GM12878 (cell line): ENCODE measurements around the gene TNFAIP8L1. TPM values are rescaled to one million over a fixed set of nuclear protein-coding genes. Genes with fewer than 3 reads are reported as not detected.
"Not testable (repeated sequence)": the region's sequence is repeated elsewhere in the genome, so short reads cannot be mapped to it uniquely, and the experiment has no call there.

Experiments used
- ATAC-seq: fragments of 200-7000 bp; cut with Tn5 transposase; 3 replicates; pipeline ENCODE4 v1.9.1; 2020; ENCODE audit warnings: mild to moderate bottlenecking, moderate library complexity
- BruUV-seq: library from RNA; stranded (reverse); fragments of 400-500 nt; replicated peaks from 2 replicates; lab custom pipeline; 2021; lab: Mats Ljungman, UMichigan
- CTCF ChIA-PET: fragments of 300-600 bp; sonication (Branson Sonifier 250); formaldehyde crosslinking; extraction: SDS; loops from one replicate; lab custom pipeline; 2021; ENCODE audit warnings: inconsistent platforms; lab: Yijun Ruan, JAX
- POLR2A ChIA-PET: fragments of 350-600 bp; formaldehyde crosslinking; extraction: SDS; loops from one replicate; lab custom pipeline; 2021; ENCODE audit warnings: inconsistent platforms; lab: Charles Lee
- RAD21 ChIA-PET: fragments of 300-600 bp; sonication (Branson Sonifier 250); formaldehyde crosslinking; loops from one replicate; lab custom pipeline; 2023; ENCODE audit warnings: antibody characterized with exemption; ENCODE audit not compliant: unreplicated experiment; lab: Charles Lee
- SMC1A ChIA-PET: fragments of 300-600 bp; sonication (Branson Sonifier 250); formaldehyde crosslinking; loops from one replicate; lab custom pipeline; 2023; ENCODE audit not compliant: unreplicated experiment, uncharacterized antibody; lab: Charles Lee
- DNase-seq: peaks from one replicate; pipeline ENCODE4 v3.0.0-alpha.2; 2011; ENCODE audit warnings: low read depth, low spot score
- FAIRE-seq: peaks from 3 replicates; lab custom pipeline; 2011; peaks lifted over from hg19 to GRCh38; lab: Jason Lieb, UNC
- H2AFZ ChIP-seq: 2 replicates; pipeline ENCODE4 v1.6.0; 2011; ENCODE audit warnings: low read depth, low read length, control low read depth; ENCODE audit not compliant: control insufficient read depth
- H3K27ac ChIP-seq: 2 replicates; pipeline ENCODE4 v1.5.1; 2011; ENCODE audit warnings: control low read depth; ENCODE audit not compliant: control insufficient read depth, insufficient read depth
- H3K27me3 ChIP-seq, 2 experiments: replicated peaks in 1 of 2; 2 replicates each; pipeline versions ENCODE4 v1.6.0 to v1.6.1; 2011; ENCODE audit warnings: low read length in 1 of 2; ENCODE audit not compliant: control insufficient read depth in 2 of 2, insufficient read depth in 2 of 2
- H3K36me3 ChIP-seq, 2 experiments: 2 replicates each; pipeline ENCODE4 v1.5.1; 2011; ENCODE audit warnings: low read length in 1 of 2; ENCODE audit not compliant: control insufficient read depth in 2 of 2, insufficient read depth in 2 of 2
- H3K4me1 ChIP-seq: 2 replicates; pipeline ENCODE4 v1.6.1; 2011; ENCODE audit warnings: mild to moderate bottlenecking, low read length, moderate library complexity, mixed read lengths; ENCODE audit not compliant: control insufficient read depth, insufficient read depth
- H3K4me2 ChIP-seq: 2 replicates; pipeline ENCODE4 v1.6.0; 2011; ENCODE audit warnings: control low read depth; ENCODE audit not compliant: control insufficient read depth, insufficient read depth
- H3K4me3 ChIP-seq: fragments of 200-600 bp; sonication (generic); 2 replicates; pipeline ENCODE4 v1.5.1; 2016
- H3K79me2 ChIP-seq: 2 replicates; pipeline ENCODE4 v1.6.0; 2011; ENCODE audit warnings: low read length; ENCODE audit not compliant: control insufficient read depth, insufficient read depth
- H3K9ac ChIP-seq: 2 replicates; pipeline ENCODE4 v1.8.0; 2011; ENCODE audit warnings: low read length, control low read depth, mixed read lengths; ENCODE audit not compliant: control insufficient read depth, insufficient read depth
- H3K9me3 ChIP-seq: replicated peaks from 3 replicates; pipeline ENCODE4 v1.5.1; 2011; ENCODE audit warnings: mild to moderate bottlenecking, low read length; ENCODE audit not compliant: control insufficient read depth, insufficient read depth
- H4K20me1 ChIP-seq: 2 replicates; pipeline ENCODE4 v1.6.0; 2011; ENCODE audit not compliant: control insufficient read depth, insufficient read depth
- CREB1 ChIP-seq: IDR thresholded peaks from 2 replicates; pipeline ENCODE4 v1.6.1; 2012; ENCODE audit warnings: low read depth, mild to moderate bottlenecking, inconsistent platforms
- ZBTB33 ChIP-seq: fragments of 450-650 bp; IDR thresholded peaks from 2 replicates; pipeline ENCODE4 v1.6.1; 2017; ENCODE audit warnings: mild to moderate bottlenecking
- WGBS: methylation state at CpG from one replicate; pipeline ENCODE4 v1.1.6; 2016; ENCODE audit warnings: low lambda C conversion rate; ENCODE audit not compliant: insufficient replicate concordance, insufficient coverage; ENCODE audit errors: missing lambda C conversion rate; 5-methylcytosine and 5-hydroxymethylcytosine counted together
- in situ Hi-C: fragments of 300-500 bp; cut with MboI; formaldehyde crosslinking; loops from 9 replicates; pipeline ENCODE4 v1.14.3; 2018; ENCODE audit warnings: mixed read lengths
- intact Hi-C: fragments of 100-400 bp; cut with micrococcal nuclease; formaldehyde crosslinking; loops from one replicate; pipeline ENCODE4 v1.14.2; 2022; ENCODE audit not compliant: unreplicated experiment
- polyA plus RNA-seq, 11 experiments: library from polyadenylated mRNA; depleted of rRNA in 4 of 11; unstranded in 6 of 11; stranded (reverse) in 5 of 11; fragments of >200 nt; fragmentation: Nextera tagmentation in 4 of 11; fragmentation: Illumina TruSeq in 1 of 11; extraction: Ambion mirVana in 4 of 11; extraction: Trizol in 1 of 11; gene quantifications; 1 replicate in 1 of 11; 2 replicates in 10 of 11; pipeline versions ENCODE4 v1.2.1 to v1.2.3, GENCODE V29; 2011 to 2016; ENCODE audit warnings: inconsistent platforms in 2 of 11, missing spikeins in 2 of 11, low read depth in 1 of 11
- total RNA-seq, 4 experiments: library from RNA; depleted of rRNA in 3 of 4; stranded (reverse); fragments of >200 nt in 3 of 4; fragmentation: Illumina TruSeq in 1 of 4; extraction: Trizol in 1 of 4; gene quantifications; 2 replicates each; pipeline versions ENCODE4 v1.2.1 to v1.2.3, GENCODE V29; 2013 to 2021

The TNFAIP8L1 gene
- total and polyA plus RNA-seq, 10 of the 15 experiments (the other 5 are each of a cell fraction or from before 2014, with no cell fraction given) = 0.93 to 12.7 (median 8.6) TPM

- TF ChIP-seq CREB1 (no peak), ZBTB33 (peak; percentile 35; the same call in 1 of the 2 replicates)
- Histone ChIP-seq H3K4me1 (no peaks in the 10 kb centered on the region), H2AFZ (no peak overlapping the region), H3K36me3 (peaks cover 2 to 12% of the 10 kb centered on the region in 2 experiments), H3K79me2 (no peaks in the 10 kb centered on the region), H3K9me3 (no peaks in the 10 kb centered on the region), H3K4me3 (no peak overlapping the region), H4K20me1 (no peaks in the 10 kb centered on the region), H3K27ac (no peak overlapping the region), H3K9ac (no peak overlapping the region), H3K27me3 (no peaks in the 10 kb centered on the region), H3K4me2 (no peak overlapping the region)
- CTCF ChIA-PET = no interaction called here
- WGBS = 94% methylated on average over 22 of the region's 34 CpGs
- BruUV-seq = no TSS peak
- FAIRE-seq = no peak
- ATAC-seq = peak; percentile 56
- intact Hi-C loops (no loop called here), in situ Hi-C loops (no loop called here)
- POLR2A ChIA-PET = no interaction called here
- no peak for DNase-seq
- SMC1A ChIA-PET = no interaction called here
- RAD21 ChIA-PET = interaction anchor here (0.6 kb wide), 1 partner anchor 360 kb away, joined by 3 read pairs; no protein-coding TSS in a partner anchor
These were observed 39.8 kb downstream of the TNFAIP8L1 start for GRCh38 chr19:4678881-4679790.

- DNase-seq, SMC1A ChIA-PET, H3K4me2 ChIP-seq, BruUV-seq, H2AFZ ChIP-seq, CTCF ChIA-PET, H4K20me1 ChIP-seq, H3K9me3 ChIP-seq, H3K27ac ChIP-seq, H3K9ac ChIP-seq, H3K4me3 ChIP-seq, ATAC-seq, FAIRE-seq, H3K27me3 ChIP-seq, H3K79me2 ChIP-seq, intact Hi-C loops, in situ Hi-C loops, H3K4me1 ChIP-seq: not testable (repeated sequence)
- ChIA-PET POLR2A (interaction anchor here (0.6 to 0.7 kb wide), 2 partner anchors 19 to 41 kb away, joined by 3 to 5 read pairs; no protein-coding TSS in a partner anchor), RAD21 (interaction anchor here (0.6 kb wide), 1 partner anchor 359 kb away, joined by 3 read pairs; no protein-coding TSS in a partner anchor)
- peaks cover 2 to 12% of the 10 kb centered on the region in 2 experiments for H3K36me3 ChIP-seq
- WGBS = 97% methylated on average over 7 of the region's 7 CpGs
These were observed 40.7 kb downstream of the TNFAIP8L1 start for GRCh38 chr19:4680021-4680420.
